ENCODE measurements around the gene CD2BP2. TPM values are rescaled to one million over a fixed set of nuclear protein-coding genes. Genes with fewer than 3 reads are reported as not detected.

The CD2BP2 gene
- total RNA-seq, 1 donor from 2014 or later: 15.1 TPM

DNA sequence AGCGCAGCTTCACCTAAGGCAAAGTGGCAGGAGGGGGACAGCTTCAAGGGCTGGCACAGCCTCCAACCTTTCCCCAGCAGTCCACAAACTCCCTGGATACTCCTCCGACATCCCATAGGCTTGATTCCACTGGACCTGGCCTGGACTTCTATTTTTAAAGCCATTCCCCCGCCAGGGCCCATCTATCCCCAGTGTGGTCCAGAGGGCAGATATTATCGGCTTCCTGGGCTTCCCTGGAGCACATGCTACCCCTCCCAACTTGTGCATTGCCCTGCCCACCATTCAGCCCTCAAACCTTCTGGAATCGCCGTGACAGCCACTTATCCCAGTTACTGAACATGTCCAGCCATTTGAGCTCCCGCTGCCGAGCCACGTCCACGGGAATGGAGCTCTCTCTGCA, 10.1 kb upstream of the CD2BP2 start:
- Histone ChIP-seq H3K4me3 (no peak overlapping the region), H3K27me3 (no peaks in the 10 kb centered on the region), H3K36me3 (peaks cover 24 to 31% of the 10 kb centered on the region in 2 donors), H3K9me3 (no peaks in the 10 kb centered on the region), H3K27ac (no peak overlapping the region), H3K4me1 (peaks cover 13 to 21% of the 10 kb centered on the region in 2 donors)
- DNase-seq (ENCODE audit: low spot score in 2 of 2): no peak
- TF ChIP-seq, protein P1, sequence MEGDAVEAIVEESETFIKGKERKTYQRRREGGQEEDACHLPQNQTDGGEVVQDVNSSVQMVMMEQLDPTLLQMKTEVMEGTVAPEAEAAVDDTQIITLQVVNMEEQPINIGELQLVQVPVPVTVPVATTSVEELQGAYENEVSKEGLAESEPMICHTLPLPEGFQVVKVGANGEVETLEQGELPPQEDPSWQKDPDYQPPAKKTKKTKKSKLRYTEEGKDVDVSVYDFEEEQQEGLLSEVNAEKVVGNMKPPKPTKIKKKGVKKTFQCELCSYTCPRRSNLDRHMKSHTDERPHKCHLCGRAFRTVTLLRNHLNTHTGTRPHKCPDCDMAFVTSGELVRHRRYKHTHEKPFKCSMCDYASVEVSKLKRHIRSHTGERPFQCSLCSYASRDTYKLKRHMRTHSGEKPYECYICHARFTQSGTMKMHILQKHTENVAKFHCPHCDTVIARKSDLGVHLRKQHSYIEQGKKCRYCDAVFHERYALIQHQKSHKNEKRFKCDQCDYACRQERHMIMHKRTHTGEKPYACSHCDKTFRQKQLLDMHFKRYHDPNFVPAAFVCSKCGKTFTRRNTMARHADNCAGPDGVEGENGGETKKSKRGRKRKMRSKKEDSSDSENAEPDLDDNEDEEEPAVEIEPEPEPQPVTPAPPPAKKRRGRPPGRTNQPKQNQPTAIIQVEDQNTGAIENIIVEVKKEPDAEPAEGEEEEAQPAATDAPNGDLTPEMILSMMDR (IDR thresholded peaks at IDR 0.05): no peak
- intact Hi-C loops (cut with DNase I): no loop called here

- peaks cover 0 to 7% of the 10 kb centered on the region in 2 donors for H3K4me1 ChIP-seq
- H3K36me3 ChIP-seq: peaks cover 40 to 60% of the 10 kb centered on the region in 2 donors
- TF ChIP-seq, protein P1 (IDR thresholded peaks at IDR 0.05): no peak
- H3K4me3 ChIP-seq: no peak overlapping the region
- DNase-seq (ENCODE audit: low spot score in 2 of 2): no peak
- H3K9me3 ChIP-seq: no peaks in the 10 kb centered on the region
- no peak overlapping the region for H3K27ac ChIP-seq
- intact Hi-C loops (cut with DNase I): no loop called here
- no peaks in the 10 kb centered on the region for H3K27me3 ChIP-seq
These were observed 6.1 kb upstream of the CD2BP2 start for GRCh38 chr16:30361180-30361579.

DNA sequence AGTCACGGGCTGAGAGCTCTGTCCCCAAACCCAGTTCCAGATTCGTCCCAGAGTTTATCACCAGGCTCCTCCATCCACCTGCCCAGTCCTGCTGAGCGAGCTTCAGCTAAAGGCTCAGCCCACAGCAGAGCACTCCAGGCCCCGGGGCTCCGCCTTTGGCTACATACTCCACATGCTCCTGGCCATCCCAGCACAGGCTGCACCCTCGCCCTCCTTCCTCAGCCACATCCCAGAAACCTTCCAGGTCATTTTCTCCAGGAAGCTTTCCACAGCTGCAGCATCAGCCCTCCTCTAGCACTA, 4.7 kb upstream of the CD2BP2 start:
- Histone ChIP-seq H3K4me1 (peaks cover 0 to 13% of the 10 kb centered on the region in 2 donors), H3K27ac (no peak overlapping the region), H3K27me3 (no peaks in the 10 kb centered on the region), H3K36me3 (peaks cover 34 to 49% of the 10 kb centered on the region in 2 donors), H3K4me3 (no peak overlapping the region), H3K9me3 (no peaks in the 10 kb centered on the region)
- no peak for DNase-seq (ENCODE audit: low spot score in 2 of 2)
- TF ChIP-seq, protein P1 (IDR thresholded peaks at IDR 0.05): no peak
- intact Hi-C loops (cut with DNase I): loop anchor here (5.0 kb wide), 1 partner anchor 167 kb away; the partner anchor contains the start of gene ZNF768

- TF ChIP-seq, protein P1 (IDR thresholded peaks at IDR 0.05): no peak
- Histone ChIP-seq H3K4me1 (peaks cover 0 to 16% of the 10 kb centered on the region in 2 donors), H3K4me3 (no peak overlapping the region), H3K27ac (no peak overlapping the region), H3K27me3 (no peaks in the 10 kb centered on the region), H3K9me3 (no peaks in the 10 kb centered on the region), H3K36me3 (peaks cover 30 to 43% of the 10 kb centered on the region in 2 donors)
- intact Hi-C loops (cut with DNase I): loop anchor here (5.0 kb wide), 1 partner anchor 168 kb away; the partner anchor contains the start of gene ZNF768
- DNase-seq (ENCODE audit: low spot score in 2 of 2): no peak
These were observed 4.1 kb upstream of the CD2BP2 start for GRCh38 chr16:30358990-30359870.

GRCh38 chr16:30358577-30358936, 3.4 kb upstream of the CD2BP2 start:
- intact Hi-C loops (cut with DNase I): loop anchor here (5.0 kb wide), 1 partner anchor 169 kb away; the partner anchor contains the start of gene ZNF768
- no peaks in the 10 kb centered on the region for H3K27me3 ChIP-seq
- H3K4me1 ChIP-seq: peaks cover 0 to 21% of the 10 kb centered on the region in 2 donors
- H3K27ac ChIP-seq: no peak overlapping the region
- H3K36me3 ChIP-seq: peaks cover 30 to 38% of the 10 kb centered on the region in 2 donors
- H3K9me3 ChIP-seq: no peaks in the 10 kb centered on the region
- no peak for DNase-seq (ENCODE audit: low spot score in 2 of 2)
- TF ChIP-seq, protein P1 (IDR thresholded peaks at IDR 0.05): no peak
- no peak overlapping the region for H3K4me3 ChIP-seq

All from ascending aorta (tissue), 2 donors.